ENCODE results near the gene P4HA1. TPM values are rescaled to one million over a fixed set of nuclear protein-coding genes. Genes with fewer than 3 reads are reported as not detected.
"Not testable (repeated sequence)": the region's sequence is repeated elsewhere in the genome, so short reads cannot be mapped to it uniquely, and the experiment has no call there.

The P4HA1 gene
- total RNA-seq, 2 experiments from 2014 or later = 30.9 to 31.2 TPM

- intact Hi-C loops (cut with micrococcal nuclease) = no loop called here
- Mint-ChIP-seq H3K36me3 (peaks cover 33% of the 10 kb centered on the region), H3K4me1 (ENCODE audit: low read depth) (no peaks in the 10 kb centered on the region), H3K27ac (no peak overlapping the region), H3K9me3 (peaks cover 18% of the 10 kb centered on the region), H3K27me3 (no peaks in the 10 kb centered on the region), H3K4me3 (no peak overlapping the region)
- CTCF ChIA-PET = no interaction called here
- POLR2A ChIA-PET = no interaction called here
- no peak for DNase-seq
These were observed 99.6 kb downstream of the P4HA1 start for GRCh38 chr10:72997099-72997498.

GRCh38 chr10:72995459-72995858 lies 101.2 kb downstream of the P4HA1 start:
- POLR2A ChIA-PET; DNase-seq; H3K27me3 Mint-ChIP-seq; intact Hi-C loops (cut with micrococcal nuclease); CTCF ChIA-PET; H3K27ac Mint-ChIP-seq; H3K4me3 Mint-ChIP-seq; H3K4me1 Mint-ChIP-seq (ENCODE audit: low read depth): not testable (repeated sequence)
- peaks cover 18% of the 10 kb centered on the region for H3K9me3 Mint-ChIP-seq
- peaks cover 33% of the 10 kb centered on the region for H3K36me3 Mint-ChIP-seq

- DNase-seq; H3K27me3 Mint-ChIP-seq; CTCF ChIA-PET; H3K27ac Mint-ChIP-seq; H3K9me3 Mint-ChIP-seq; H3K4me3 Mint-ChIP-seq; POLR2A ChIA-PET; H3K4me1 Mint-ChIP-seq (ENCODE audit: low read depth); intact Hi-C loops (cut with micrococcal nuclease): not testable (repeated sequence)
- peaks cover 25% of the 10 kb centered on the region for H3K36me3 Mint-ChIP-seq
These were observed 106.9 kb downstream of the P4HA1 start for GRCh38 chr10:72989771-72990170.

- POLR2A ChIA-PET; H3K27me3 Mint-ChIP-seq; H3K4me1 Mint-ChIP-seq (ENCODE audit: low read depth); DNase-seq; H3K27ac Mint-ChIP-seq; CTCF ChIA-PET; intact Hi-C loops (cut with micrococcal nuclease); H3K4me3 Mint-ChIP-seq: not testable (repeated sequence)
- peaks cover 11% of the 10 kb centered on the region for H3K36me3 Mint-ChIP-seq
- H3K9me3 Mint-ChIP-seq = peaks cover 21% of the 10 kb centered on the region
These were observed 112.0 kb downstream of the P4HA1 start for GRCh38 chr10:72984618-72985017.

GRCh38 chr10:72981882-72982529 lies 114.7 kb downstream of the P4HA1 start:
- Mint-ChIP-seq H3K9me3 (peaks cover 44% of the 10 kb centered on the region), H3K27ac (no peak overlapping the region), H3K36me3 (peaks cover 22% of the 10 kb centered on the region), H3K4me3 (no peak overlapping the region), H3K4me1 (ENCODE audit: low read depth) (no peaks in the 10 kb centered on the region), H3K27me3 (peaks cover 3% of the 10 kb centered on the region)
- ChIA-PET CTCF (no interaction called here), POLR2A (interaction anchor here (0.6 kb wide), 1 partner anchor 9 kb away, joined by 3 read pairs; no protein-coding TSS in a partner anchor)
- no peak for DNase-seq
- intact Hi-C loops (cut with micrococcal nuclease) = no loop called here

GRCh38 chr10:72981028-72981881 lies 115.4 kb downstream of the P4HA1 start:
- H3K27ac Mint-ChIP-seq = no peak overlapping the region
- ChIA-PET CTCF (no interaction called here), POLR2A (interaction anchor here (0.6 kb wide), 1 partner anchor 8 kb away, joined by 3 read pairs; no protein-coding TSS in a partner anchor)
- H3K4me1 Mint-ChIP-seq (ENCODE audit: low read depth) = no peaks in the 10 kb centered on the region
- DNase-seq = no peak
- intact Hi-C loops (cut with micrococcal nuclease) = no loop called here
- peaks cover 24% of the 10 kb centered on the region for H3K36me3 Mint-ChIP-seq
- H3K27me3 Mint-ChIP-seq = peaks cover 5% of the 10 kb centered on the region
- no peak overlapping the region for H3K4me3 Mint-ChIP-seq
- peaks cover 48% of the 10 kb centered on the region for H3K9me3 Mint-ChIP-seq

- ChIA-PET CTCF (no interaction called here), POLR2A (no interaction called here)
- H3K27me3 Mint-ChIP-seq = peaks cover 9% of the 10 kb centered on the region
- H3K9me3 Mint-ChIP-seq = peaks cover 54% of the 10 kb centered on the region
- no peak overlapping the region for H3K4me3 Mint-ChIP-seq
- intact Hi-C loops (cut with micrococcal nuclease) = no loop called here
- H3K27ac Mint-ChIP-seq = no peak overlapping the region
- H3K36me3 Mint-ChIP-seq = peaks cover 27% of the 10 kb centered on the region
- H3K4me1 Mint-ChIP-seq (ENCODE audit: low read depth) = no peaks in the 10 kb centered on the region
- DNase-seq = no peak
These were observed 116.3 kb downstream of the P4HA1 start for GRCh38 chr10:72980348-72980747.

- CTCF ChIA-PET = no interaction called here
These were observed 117.0 kb downstream of the P4HA1 start for GRCh38 chr10:72979709-72980108.

GRCh38 chr10:72976886-72977285 lies 119.8 kb downstream of the P4HA1 start:
- no peak for DNase-seq
- H3K4me1 Mint-ChIP-seq (ENCODE audit: low read depth) = no peaks in the 10 kb centered on the region
- intact Hi-C loops (cut with micrococcal nuclease) = no loop called here
- H3K36me3 Mint-ChIP-seq = peaks cover 27% of the 10 kb centered on the region
- H3K9me3 Mint-ChIP-seq = peaks cover 52% of the 10 kb centered on the region
- no peak overlapping the region for H3K27ac Mint-ChIP-seq
- ChIA-PET POLR2A (no interaction called here), CTCF (interaction anchor here (0.6 kb wide), 1 partner anchor 141 kb away, joined by 4 read pairs; no protein-coding TSS in a partner anchor)
- H3K4me3 Mint-ChIP-seq = no peak overlapping the region
- H3K27me3 Mint-ChIP-seq = peaks cover 14% of the 10 kb centered on the region

More at GRCh38 chr10:72979709-72980108, 117.0 kb downstream of the P4HA1 start:
- peaks cover 10% of the 10 kb centered on the region for H3K27me3 Mint-ChIP-seq
- H3K4me1 Mint-ChIP-seq (ENCODE audit: low read depth) = no peaks in the 10 kb centered on the region
- intact Hi-C loops (cut with micrococcal nuclease) = no loop called here
- H3K9me3 Mint-ChIP-seq = peaks cover 59% of the 10 kb centered on the region
- DNase-seq = no peak
- H3K4me3 Mint-ChIP-seq = no peak overlapping the region
- H3K27ac Mint-ChIP-seq = no peak overlapping the region
- peaks cover 29% of the 10 kb centered on the region for H3K36me3 Mint-ChIP-seq
- POLR2A ChIA-PET = no interaction called here

Other genes starting within 250 kb of the P4HA1 start
- gene OIT3, start 203.1 kb downstream of the P4HA1 start, total RNA-seq = not detected
- not detected for gene PLA2G12B, start 142.1 kb downstream of the P4HA1 start, total RNA-seq
- 1 to 10 TPM; 1.0 to 1.4 TPM for gene NUDT13, start 13.6 kb upstream of the P4HA1 start, total RNA-seq
- 10 to 100 TPM; 37.5 to 37.7 TPM for gene ECD, start 71.1 kb upstream of the P4HA1 start, total RNA-seq
- 10 to 100 TPM; 12.8 to 14.6 TPM for gene FAM149B1, start 71.3 kb upstream of the P4HA1 start, total RNA-seq
- 10 to 100 TPM; 45.8 to 49.3 TPM for gene DNAJC9, start 150.4 kb upstream of the P4HA1 start, total RNA-seq
- 100 to 1,000 TPM; 136 to 139 TPM for gene MRPS16, start 155.8 kb upstream of the P4HA1 start, total RNA-seq